GM12878 (cell line): Measurements from ENCODE around the gene PATJ.

Source experiments
- BACH1 ChIP-seq: fragments of 450-650 bp; IDR thresholded peaks from 2 replicates; pipeline ENCODE4 v1.6.1; 2017; ENCODE audit warnings: mild to moderate bottlenecking, borderline replicate concordance
- CTCF ChIP-seq, 3 experiments: IDR thresholded peaks in 2 of 3; conservative IDR thresholded peaks in 1 of 3; 2 replicates each; pipeline ENCODE4 v1.5.1; 2011; ENCODE audit warnings: low read depth in 3 of 3, low read length in 3 of 3, mild to moderate bottlenecking in 3 of 3, control low read depth in 2 of 3, moderate library complexity in 2 of 3, inconsistent platforms in 1 of 3, mixed read lengths in 1 of 3; ENCODE audit not compliant: control insufficient read depth in 2 of 3, insufficient read depth in 1 of 3; ENCODE audit errors: extremely low read depth in 1 of 3
- EP300 ChIP-seq, 2 experiments: fragments of 150-350 bp in 1 of 2; IDR thresholded peaks; 2 replicates each; pipeline ENCODE4 v1.6.1; 2011 to 2012; ENCODE audit warnings: low read depth in 2 of 2, low read length in 2 of 2, borderline replicate concordance in 1 of 2, improper control_type of control experiment in 1 of 2, inconsistent platforms in 1 of 2; ENCODE audit not compliant: control insufficient read depth in 1 of 2
- MAX ChIP-seq: IDR thresholded peaks from 2 replicates; pipeline ENCODE4 v1.6.1; 2012; ENCODE audit warnings: low read depth, low read length, improper control_type of control experiment
- NFYB ChIP-seq: IDR thresholded peaks from 2 replicates; pipeline ENCODE4 v1.6.1; 2011; ENCODE audit warnings: low read depth, mild to moderate bottlenecking, low read length, improper control_type of control experiment, moderate library complexity; ENCODE audit not compliant: insufficient read depth
- ZNF274 ChIP-seq: IDR thresholded peaks from one replicate; pipeline ENCODE4 v1.8.0; 2011; ENCODE audit not compliant: insufficient read length, insufficient read depth

GRCh38 chr1:62208970-62209369, 466.7 kb downstream of the PATJ start:
- TF ChIP-seq ZNF274 (no peak), BACH1 (no peak), CTCF (IDR thresholded peaks at IDR 0.05 in 2 of 3, conservative IDR thresholded peaks at IDR 0.05 in 1 of 3; ENCODE audit: control insufficient read depth in 2 of 3, extremely low read depth in 1 of 3, insufficient read depth in 1 of 3, low read depth in 3 of 3, low read length in 3 of 3) (no peak), NFYB (no peak), EP300 (IDR thresholded peaks at IDR 0.05; ENCODE audit: borderline replicate concordance in 1 of 2, control insufficient read depth in 1 of 2, low read depth in 2 of 2, low read length in 2 of 2) (no peak), MAX (no peak)
